Kidney (tissue), 14 donors: ENCODE results near the gene CNIH3. TPM values are rescaled to one million over a fixed set of nuclear protein-coding genes. Genes with fewer than 3 reads are reported as not detected.
A peak's percentile ranks its signal among the peaks of the same experiment; 100 is the strongest.

ENCODE experiments used
- DNase-seq, 5 donors: peaks; one replicate each; pipeline ENCODE4 v3.0.0-alpha.2; 2013 to 2020
- FAIRE-seq: peaks from 2 replicates; lab custom pipeline; 2012; peaks lifted over from hg19 to GRCh38; lab: Jason Lieb, UNC
- H3K27ac ChIP-seq, 2 donors: one replicate each; pipeline ENCODE4 v1.7.0; 2013; ENCODE audit warnings: low read depth in 2 of 2, low read length in 2 of 2, inconsistent platforms in 1 of 2
- H3K27me3 ChIP-seq: one replicate; pipeline ENCODE4 v1.7.1; 2013; ENCODE audit warnings: low read length, inconsistent platforms; ENCODE audit not compliant: control insufficient read depth, insufficient read depth
- H3K36me3 ChIP-seq, 3 donors: one replicate each; pipeline versions ENCODE4 v1.7.0 to v1.7.1; 2013; ENCODE audit warnings: low read length in 3 of 3, control low read depth in 1 of 3, inconsistent platforms in 1 of 3; ENCODE audit not compliant: insufficient read depth in 3 of 3, control insufficient read depth in 2 of 3
- H3K4me1 ChIP-seq, 3 donors: one replicate each; pipeline versions ENCODE4 v1.7.0 to v1.7.1; 2013; ENCODE audit warnings: low read length in 3 of 3, inconsistent platforms in 1 of 3, low read depth in 1 of 3; ENCODE audit not compliant: control insufficient read depth in 2 of 3, insufficient read depth in 2 of 3
- H3K4me3 ChIP-seq, 3 donors: one replicate each; pipeline versions ENCODE4 v1.7.0 to v1.8.1; 2013; ENCODE audit warnings: low read length in 3 of 3, control low read depth in 1 of 3, inconsistent platforms in 1 of 3
- H3K9ac ChIP-seq, 3 donors: one replicate each; pipeline versions ENCODE4 v1.7.0 to v1.7.1; 2013; ENCODE audit warnings: low read length in 3 of 3, control low read depth in 1 of 3, inconsistent platforms in 1 of 3
- H3K9me3 ChIP-seq, 3 donors: one replicate each; pipeline versions ENCODE4 v1.7.0 to v1.7.1; 2013; ENCODE audit warnings: low read length in 3 of 3, control low read depth in 1 of 3, inconsistent platforms in 1 of 3; ENCODE audit not compliant: control insufficient read depth in 2 of 3, insufficient read depth in 1 of 3
- CTCF ChIP-seq: IDR thresholded peaks from 3 replicates; pipeline ENCODE4 v1.5.1; 2012; ENCODE audit warnings: mild to moderate bottlenecking, moderate library complexity, borderline replicate concordance; ENCODE audit not compliant: insufficient read depth; ENCODE audit errors: extremely low read depth
- intact Hi-C: fragments of 100-400 bp; cut with DNase I; formaldehyde crosslinking; loops from one replicate; pipeline ENCODE4 v1.11.1; 2022
- polyA plus RNA-seq: library from polyadenylated mRNA; stranded (reverse); fragments of 350-450 nt; fragmentation: Illumina TruSeq; extraction: RNeasy Lipid Tissue Mini Kit (QIAGEN cat#74804); gene quantifications from one replicate; pipeline ENCODE4 v1.2.3, GENCODE V29; 2014; ENCODE audit warnings: low read depth, low replicate concordance; ENCODE audit not compliant: insufficient read depth
- total RNA-seq: library from RNA; stranded (reverse); fragmentation: NEBNext Ultra II Directional; extraction: Animal tissue kit (Norgen Biotek cat#: 25700); gene quantifications from one replicate; pipeline ENCODE4 v1.2.1, GENCODE V29; 2021
- donor health status: control.
- donor health status: control.
- donor health status: control.
- donor health status: control.
- donor health status: control.
- donor health status: DM: yes; HTN: yes; CAD: no.
- donor health status: Normal renal cell carcinoma (clear cell type).

Gene CNIH3
- total and polyA plus RNA-seq, 2 donors from 2014 or later, result 4.3 to 7.6 TPM

- no peaks in the 10 kb centered on the region for H3K36me3 ChIP-seq
- no peak for FAIRE-seq
- H3K9ac ChIP-seq, result no peak overlapping the region
- H3K4me3 ChIP-seq, result no peak overlapping the region
- no peaks in the 10 kb centered on the region for H3K27me3 ChIP-seq
- peak in 3 of 5 donors; percentile 71 to 85 (median 82) for DNase-seq
- TF ChIP-seq CTCF, result no peak
- H3K9me3 ChIP-seq, result no peaks in the 10 kb centered on the region
- no peaks in the 10 kb centered on the region for H3K4me1 ChIP-seq
- intact Hi-C loops, result no loop called here
- H3K27ac ChIP-seq, result no peak overlapping the region
Observed at GRCh38 chr1:224727351-224728289, 111.5 kb downstream of the CNIH3 start.

- intact Hi-C loops, result no loop called here
Observed at GRCh38 chr1:224730540-224730939, 114.4 kb downstream of the CNIH3 start.

GRCh38 chr1:224730965-224731364 is 114.8 kb downstream of the CNIH3 start:
- intact Hi-C loops, result no loop called here

More at GRCh38 chr1:224730540-224730939, 114.4 kb downstream of the CNIH3 start:
- no peak for DNase-seq
- Histone ChIP-seq H3K27me3 (no peaks in the 10 kb centered on the region), H3K9ac (no peak overlapping the region), H3K27ac (no peak overlapping the region), H3K9me3 (no peaks in the 10 kb centered on the region), H3K4me1 (no peaks in the 10 kb centered on the region), H3K36me3 (no peaks in the 10 kb centered on the region), H3K4me3 (no peak overlapping the region)
- FAIRE-seq, result no peak
- TF ChIP-seq CTCF, result no peak

More at GRCh38 chr1:224730965-224731364, 114.8 kb downstream of the CNIH3 start:
- no peaks in the 10 kb centered on the region for H3K9me3 ChIP-seq
- no peaks in the 10 kb centered on the region for H3K36me3 ChIP-seq
- no peaks in the 10 kb centered on the region for H3K27me3 ChIP-seq
- no peak for TF ChIP-seq CTCF
- DNase-seq (no peak), FAIRE-seq (no peak)
- H3K27ac ChIP-seq, result no peak overlapping the region
- H3K4me1 ChIP-seq, result no peaks in the 10 kb centered on the region
- no peak overlapping the region for H3K4me3 ChIP-seq
- no peak overlapping the region for H3K9ac ChIP-seq
